K562 (cell line): ENCODE measurements around the gene PCDH12. TPM values are rescaled to one million over a fixed set of nuclear protein-coding genes. Genes with fewer than 3 reads are reported as not detected.

Experiments
- ATAC-seq: fragments of 200-7000 bp; cut with Tn5 transposase; 3 replicates; pipeline ENCODE4 v1.9.1; 2020; ENCODE audit warnings: moderate library complexity
- BruUV-seq: library from RNA; stranded (reverse); fragments of 400-500 nt; replicated peaks from 2 replicates; lab custom pipeline; 2021; lab: Mats Ljungman, UMichigan
- CTCF ChIA-PET: fragments of 300-600 bp; formaldehyde crosslinking; extraction: SDS; loops from one replicate; lab custom pipeline; 2021; ENCODE audit warnings: low intra/inter-chr PET ratio; lab: Yijun Ruan, JAX
- POLR2A ChIA-PET: fragments of 300-600, 350-650 bp; sonication (Branson Sonifier 250); formaldehyde crosslinking; extraction: SDS; loops from one replicate; lab custom pipeline; 2021; ENCODE audit warnings: antibody characterized with exemption, inconsistent platforms; lab: Yijun Ruan, JAX
- DNase-seq, 4 experiments: peaks; one replicate each; pipeline versions ENCODE4 v3.0.0 to v3.0.0-alpha.2; 2011 to 2018; ENCODE audit warnings: low spot score in 3 of 4, mixed read lengths in 3 of 4; ENCODE audit errors: extremely low read depth in 1 of 4
- FAIRE-seq: peaks from 2 replicates; lab custom pipeline; 2011; peaks lifted over from hg19 to GRCh38; lab: Jason Lieb, UNC
- H2AFZ ChIP-seq: 2 replicates; pipeline ENCODE4 v1.6.0; 2011; ENCODE audit warnings: low read depth, low read length, control low read depth, inconsistent platforms
- H3K27ac ChIP-seq: fragments of 200-600 bp; 3 replicates; pipeline ENCODE4 v1.8.0; 2011; ENCODE audit warnings: low read depth, mild to moderate bottlenecking, control low read depth, inconsistent platforms, low read length, moderate library complexity, mixed read lengths; ENCODE audit errors: extremely low read depth
- H3K27me3 ChIP-seq, 2 experiments: fragments of 300-600 bp in 1 of 2; 2 replicates in 1 of 2; 3 replicates in 1 of 2; pipeline versions ENCODE4 v1.6.0 to v1.8.0; 2011; ENCODE audit warnings: inconsistent platforms in 2 of 2, low read length in 2 of 2, mild to moderate bottlenecking in 1 of 2, mixed read lengths in 1 of 2, moderate library complexity in 1 of 2; ENCODE audit not compliant: control insufficient read depth in 2 of 2, insufficient read depth in 2 of 2
- H3K36me3 ChIP-seq: fragments of 300-600 bp; 3 replicates; pipeline ENCODE4 v1.8.0; 2011; ENCODE audit warnings: mild to moderate bottlenecking, low read length, inconsistent platforms; ENCODE audit not compliant: control insufficient read depth, insufficient read depth
- H3K4me1 ChIP-seq, 2 experiments: fragments of 200-600 bp in 1 of 2; replicated peaks in 1 of 2; 2 replicates in 1 of 2; 3 replicates in 1 of 2; pipeline versions ENCODE4 v1.5.1 to v1.8.0; 2011; ENCODE audit warnings: inconsistent platforms in 2 of 2, low read length in 2 of 2, mild to moderate bottlenecking in 1 of 2, mixed read lengths in 1 of 2, moderate library complexity in 1 of 2; ENCODE audit not compliant: control insufficient read depth in 2 of 2, insufficient read depth in 2 of 2
- H3K4me2 ChIP-seq: 2 replicates; pipeline ENCODE4 v1.6.1; 2011; ENCODE audit warnings: low read length, control low read depth, inconsistent platforms, mixed read lengths; ENCODE audit not compliant: insufficient read depth
- H3K4me3 ChIP-seq: fragments of 200-600 bp; sonication (generic), shearing (Covaris generic); 2 replicates; pipeline ENCODE4 v1.5.1; 2016; ENCODE audit warnings: control low read depth, inconsistent platforms
- H3K79me2 ChIP-seq: fragments of 200-600 bp; 3 replicates; pipeline ENCODE4 v1.8.0; 2011; ENCODE audit warnings: low read length, inconsistent platforms; ENCODE audit not compliant: control insufficient read depth, insufficient read depth
- H3K9ac ChIP-seq, 2 experiments: 2 replicates each; pipeline versions ENCODE4 v1.6.0 to v1.6.1; 2011; ENCODE audit warnings: low read depth in 2 of 2, low read length in 2 of 2, control low read depth in 1 of 2, inconsistent platforms in 1 of 2, mild to moderate bottlenecking in 1 of 2, mixed read lengths in 1 of 2; ENCODE audit not compliant: insufficient read depth in 1 of 2
- H3K9me1 ChIP-seq: one replicate; pipeline ENCODE4 v1.6.0; 2011; ENCODE audit warnings: inconsistent platforms, mild to moderate bottlenecking, low read length, moderate library complexity; ENCODE audit not compliant: control insufficient read depth, insufficient read depth
- H3K9me3 ChIP-seq: replicated peaks from 2 replicates; pipeline ENCODE4 v1.5.1; 2011; ENCODE audit warnings: low read depth, low read length, inconsistent platforms; ENCODE audit not compliant: control insufficient read depth, insufficient read depth
- H4K20me1 ChIP-seq: replicated peaks from 2 replicates; pipeline ENCODE4 v1.6.1; 2011; ENCODE audit warnings: low read length, inconsistent platforms, mixed read lengths; ENCODE audit not compliant: control insufficient read depth, insufficient read depth
- CEBPB ChIP-seq: fragments of 450-650 bp; IDR thresholded peaks from 2 replicates; pipeline ENCODE4 v1.6.1; 2016; ENCODE audit warnings: missing genetic modification characterization, missing compliant biosample characterization
- XRCC5 ChIP-seq: fragments of 200-400 bp; formaldehyde crosslinking; IDR thresholded peaks from 2 replicates; pipeline ENCODE4 v1.6.1; 2017; ENCODE audit warnings: low read depth, mild to moderate bottlenecking, low read length
- WGBS: fragments of 100-300 bp; shearing (Covaris generic); methylation state at CpG from one replicate; pipeline ENCODE4 v1.1.6; 2016; ENCODE audit warnings: low coverage, mixed read lengths; ENCODE audit not compliant: insufficient coverage; ENCODE audit errors: missing lambda C conversion rate; 5-methylcytosine and 5-hydroxymethylcytosine counted together
- in situ Hi-C: fragments of 300-500 bp; cut with MboI; formaldehyde crosslinking; loops from 4 replicates; pipeline ENCODE4 v1.15.0; 2018; ENCODE audit warnings: inconsistent platforms, mixed read lengths
- intact Hi-C: fragments of 100-400 bp; cut with micrococcal nuclease; formaldehyde crosslinking; loops from 2 replicates; pipeline ENCODE4 v1.14.2; 2022
- polyA plus RNA-seq, 8 experiments: library from polyadenylated mRNA; depleted of rRNA in 4 of 8; stranded (reverse) in 5 of 8; unstranded in 3 of 8; fragments of >200 nt; fragmentation: Nextera tagmentation in 2 of 8; fragmentation: Illumina TruSeq in 1 of 8; extraction: Ambion mirVana in 2 of 8; extraction: Trizol in 1 of 8; gene quantifications; 2 replicates each; pipeline versions ENCODE4 v1.2.1 to v1.2.3, GENCODE V29; 2011 to 2014; ENCODE audit warnings: inconsistent platforms in 1 of 8, missing spikeins in 1 of 8
- total RNA-seq, 7 experiments: library from RNA; depleted of rRNA in 6 of 7; stranded (reverse); fragments of >200 nt in 6 of 7; fragmentation: Illumina TruSeq in 2 of 7; extraction: Trizol in 2 of 7; gene quantifications; 2 replicates each; pipeline versions ENCODE4 v1.2.1 to v1.2.3, GENCODE V29; 2011 to 2021; ENCODE audit warnings: low replicate concordance in 1 of 7

Gene PCDH12
- total and polyA plus RNA-seq, 9 of the 15 experiments (the other 6 are each of a cell fraction or from before 2014, with no cell fraction given): 0.01 to 0.04 (median 0.01) TPM; not detected in 4

- Histone ChIP-seq H2AFZ (no peak overlapping the region), H3K4me3 (no peak overlapping the region), H3K27me3 (peaks cover 4 to 5% of the 10 kb centered on the region in 2 experiments; a peak in 2 of 5 replicates), H3K9me3 (no peaks in the 10 kb centered on the region), H3K27ac (no peak overlapping the region), H3K79me2 (no peaks in the 10 kb centered on the region)
- in situ Hi-C loops: no loop called here
- no peak for DNase-seq
- peak; percentile 44; the same call in 1 of the 2 replicates for TF ChIP-seq CEBPB (tag)
- no peak for TF ChIP-seq XRCC5
- TF ChIP-seq, all 486 proteins: peak for 1
- Histone ChIP-seq H3K9ac (no peak overlapping the region), H3K4me1 (peaks cover 11% of the 10 kb centered on the region in 2 experiments), H3K4me2 (no peak overlapping the region), H3K36me3 (no peaks in the 10 kb centered on the region), H3K9me1 (no peaks in the 10 kb centered on the region), H4K20me1 (no peaks in the 10 kb centered on the region)
- FAIRE-seq (no peak), ATAC-seq (no peak)
- WGBS: 41% methylated on average over 4 of the region's 4 CpGs
- CTCF ChIA-PET: no interaction called here
- POLR2A ChIA-PET: no interaction called here
- intact Hi-C loops: no loop called here
- BruUV-seq: no TSS peak
Measured at GRCh38 chr5:141897425-141897824, 60.6 kb downstream of the PCDH12 start.

Other genes starting within 250 kb of the PCDH12 start
- gene PCDH1, start 79.8 kb downstream of the PCDH12 start, total RNA-seq (2014; rRNA removed): 3.3 and 3.6 TPM in 2 replicates
- gene PCDH1, start 79.8 kb downstream of the PCDH12 start, total RNA-seq (2014; rRNA removed; fragmentation: Illumina TruSeq; extraction: Trizol): 0.77 and 1.1 TPM in 2 replicates
- gene PCDH1, start 79.8 kb downstream of the PCDH12 start, total RNA-seq (2015; rRNA removed; fragmentation: Illumina TruSeq; extraction: Trizol): 0.80 and 1.1 TPM in 2 replicates
- 3.2 and 3.6 TPM in 2 replicates for gene PCDH1, start 79.8 kb downstream of the PCDH12 start, total RNA-seq (2021)
- gene PCDH1, start 79.8 kb downstream of the PCDH12 start, polyA plus RNA-seq (2011; rRNA removed): 1.1 and 2.3 TPM in 2 replicates
- 2.2 and 2.3 TPM in 2 replicates for gene PCDH1, start 79.8 kb downstream of the PCDH12 start, polyA plus RNA-seq (2014; fragmentation: Illumina TruSeq; extraction: Trizol)
- under 1 TPM in 1 of 2 experiments, not detected in 1; 0.11 TPM for gene PCDH1, start 79.8 kb downstream of the PCDH12 start, polyA plus RNA-seq (2014; fragmentation: Nextera tagmentation; extraction: Ambion mirVana)
- 1.4 and 1.6 TPM in 2 replicates for gene PCDH1, start 79.8 kb downstream of the PCDH12 start, polyA plus RNA-seq (2014; rRNA removed)
- gene DELE1, start 34.3 kb downstream of the PCDH12 start, total RNA-seq (2014; rRNA removed): 48.5 and 49.8 TPM in 2 replicates
- 29.2 and 34.0 TPM in 2 replicates for gene DELE1, start 34.3 kb downstream of the PCDH12 start, total RNA-seq (2014; rRNA removed; fragmentation: Illumina TruSeq; extraction: Trizol)
- 42.6 and 51.5 TPM in 2 replicates for gene DELE1, start 34.3 kb downstream of the PCDH12 start, total RNA-seq (2015; rRNA removed; fragmentation: Illumina TruSeq; extraction: Trizol)
- gene DELE1, start 34.3 kb downstream of the PCDH12 start, total RNA-seq (2021): 64.7 and 68.8 TPM in 2 replicates
- 73.0 and 100.0 TPM in 2 replicates for gene DELE1, start 34.3 kb downstream of the PCDH12 start, polyA plus RNA-seq (2011; rRNA removed)
- gene DELE1, start 34.3 kb downstream of the PCDH12 start, polyA plus RNA-seq (2014; fragmentation: Illumina TruSeq; extraction: Trizol): 62.7 and 65.1 TPM in 2 replicates
- gene DELE1, start 34.3 kb downstream of the PCDH12 start, polyA plus RNA-seq (2014; fragmentation: Nextera tagmentation; extraction: Ambion mirVana): 10 to 100 TPM; 16.6 to 37.6 TPM
- 66.3 and 74.4 TPM in 2 replicates for gene DELE1, start 34.3 kb downstream of the PCDH12 start, polyA plus RNA-seq (2014; rRNA removed)
- 36.3 and 49.4 TPM in 2 replicates for gene RNF14, start 10.9 kb upstream of the PCDH12 start, total RNA-seq (2014; rRNA removed)
- 96.0 and 113 TPM in 2 replicates for gene RNF14, start 10.9 kb upstream of the PCDH12 start, total RNA-seq (2014; rRNA removed; fragmentation: Illumina TruSeq; extraction: Trizol)
- 63.5 and 65.7 TPM in 2 replicates for gene RNF14, start 10.9 kb upstream of the PCDH12 start, total RNA-seq (2015; rRNA removed; fragmentation: Illumina TruSeq; extraction: Trizol)
- gene RNF14, start 10.9 kb upstream of the PCDH12 start, total RNA-seq (2021): 71.5 and 72.9 TPM in 2 replicates
- 40.2 and 75.1 TPM in 2 replicates for gene RNF14, start 10.9 kb upstream of the PCDH12 start, polyA plus RNA-seq (2011; rRNA removed)
- gene RNF14, start 10.9 kb upstream of the PCDH12 start, polyA plus RNA-seq (2014; fragmentation: Illumina TruSeq; extraction: Trizol): 91.6 and 94.7 TPM in 2 replicates
- gene RNF14, start 10.9 kb upstream of the PCDH12 start, polyA plus RNA-seq (2014; fragmentation: Nextera tagmentation; extraction: Ambion mirVana): 100 to 1,000 TPM; 100 to 140 TPM
- gene RNF14, start 10.9 kb upstream of the PCDH12 start, polyA plus RNA-seq (2014; rRNA removed): 38.1 and 41.4 TPM in 2 replicates
- gene GNPDA1, start 54.8 kb upstream of the PCDH12 start, total RNA-seq (2014; rRNA removed): 26.4 and 35.6 TPM in 2 replicates
- gene GNPDA1, start 54.8 kb upstream of the PCDH12 start, total RNA-seq (2014; rRNA removed; fragmentation: Illumina TruSeq; extraction: Trizol): 50.2 and 52.2 TPM in 2 replicates
- 52.2 and 55.2 TPM in 2 replicates for gene GNPDA1, start 54.8 kb upstream of the PCDH12 start, total RNA-seq (2015; rRNA removed; fragmentation: Illumina TruSeq; extraction: Trizol)
- gene GNPDA1, start 54.8 kb upstream of the PCDH12 start, total RNA-seq (2021): 36.6 and 40.2 TPM in 2 replicates
- gene GNPDA1, start 54.8 kb upstream of the PCDH12 start, polyA plus RNA-seq (2011; rRNA removed): 11.6 and 14.1 TPM in 2 replicates
- 46.2 and 64.1 TPM in 2 replicates for gene GNPDA1, start 54.8 kb upstream of the PCDH12 start, polyA plus RNA-seq (2014; fragmentation: Illumina TruSeq; extraction: Trizol)
- 100 to 1,000 TPM; 119 to 145 TPM for gene GNPDA1, start 54.8 kb upstream of the PCDH12 start, polyA plus RNA-seq (2014; fragmentation: Nextera tagmentation; extraction: Ambion mirVana)
- gene GNPDA1, start 54.8 kb upstream of the PCDH12 start, polyA plus RNA-seq (2014; rRNA removed): 33.7 and 34.6 TPM in 2 replicates
- gene NDFIP1, start 150.6 kb upstream of the PCDH12 start, total RNA-seq (2014; rRNA removed): 33.2 and 47.8 TPM in 2 replicates
- 36.8 and 39.3 TPM in 2 replicates for gene NDFIP1, start 150.6 kb upstream of the PCDH12 start, total RNA-seq (2014; rRNA removed; fragmentation: Illumina TruSeq; extraction: Trizol)
- 27.1 and 31.4 TPM in 2 replicates for gene NDFIP1, start 150.6 kb upstream of the PCDH12 start, total RNA-seq (2015; rRNA removed; fragmentation: Illumina TruSeq; extraction: Trizol)
- gene NDFIP1, start 150.6 kb upstream of the PCDH12 start, total RNA-seq (2021): 35.8 and 36.3 TPM in 2 replicates
- 17.2 and 31.9 TPM in 2 replicates for gene NDFIP1, start 150.6 kb upstream of the PCDH12 start, polyA plus RNA-seq (2011; rRNA removed)
- gene NDFIP1, start 150.6 kb upstream of the PCDH12 start, polyA plus RNA-seq (2014; fragmentation: Illumina TruSeq; extraction: Trizol): 25.8 and 29.7 TPM in 2 replicates
- gene NDFIP1, start 150.6 kb upstream of the PCDH12 start, polyA plus RNA-seq (2014; fragmentation: Nextera tagmentation; extraction: Ambion mirVana): 1 to 10 TPM; 5.3 to 7.6 TPM
- gene NDFIP1, start 150.6 kb upstream of the PCDH12 start, polyA plus RNA-seq (2014; rRNA removed): 26.0 and 37.5 TPM in 2 replicates